SJCRH30 (cell line): ENCODE measurements around the gene STK32C. TPM values are rescaled to one million over a fixed set of nuclear protein-coding genes. Genes with fewer than 3 reads are reported as not detected.

Experiments used
- DNase-seq, 2 experiments: peaks; one replicate each; pipeline ENCODE4 v3.0.0-alpha.2; 2015 to 2020
- H3K27ac ChIP-seq: fragments of 250-450 bp; sonication (Bioruptor Pico); 2 replicates; pipeline ENCODE4 v1.5.1; 2020; ENCODE audit warnings: mild to moderate bottlenecking, moderate library complexity
- H3K27me3 ChIP-seq: fragments of 250-450 bp; sonication (Bioruptor Pico); 2 replicates; pipeline ENCODE4 v1.5.1; 2020; ENCODE audit warnings: mild to moderate bottlenecking, moderate library complexity
- H3K36me3 ChIP-seq: fragments of 250-450 bp; sonication (Bioruptor Pico); 2 replicates; pipeline ENCODE4 v1.5.1; 2020; ENCODE audit warnings: mild to moderate bottlenecking, moderate library complexity
- H3K4me1 ChIP-seq: fragments of 250-450 bp; sonication (Bioruptor Pico); 2 replicates; pipeline ENCODE4 v1.5.1; 2020; ENCODE audit warnings: mild to moderate bottlenecking, moderate library complexity
- H3K4me3 ChIP-seq: fragments of 250-450 bp; sonication (Bioruptor Pico); 2 replicates; pipeline ENCODE4 v1.5.1; 2020; ENCODE audit warnings: mild to moderate bottlenecking, moderate library complexity
- H3K9me3 ChIP-seq: fragments of 250-450 bp; sonication (Bioruptor Pico); replicated peaks from 2 replicates; pipeline ENCODE4 v1.5.1; 2020; ENCODE audit warnings: mild to moderate bottlenecking, moderate library complexity
- total RNA-seq: library from RNA; depleted of rRNA; stranded (reverse); fragments of >200 nt; shearing (Covaris generic); gene quantifications from 2 replicates; pipeline ENCODE4 v1.2.3, GENCODE V29; 2014

The STK32C gene
- total RNA-seq, 1 experiment from 2014 or later: 4.2 TPM

GRCh38 chr10:132172091-132173066 lies 135.4 kb downstream of the STK32C start:
- Histone ChIP-seq H3K4me3 (no peak overlapping the region), H3K27me3 (no peaks in the 10 kb centered on the region), H3K9me3 (no peaks in the 10 kb centered on the region), H3K27ac (no peak overlapping the region), H3K4me1 (no peaks in the 10 kb centered on the region), H3K36me3 (no peaks in the 10 kb centered on the region)
- no peak for DNase-seq

GRCh38 chr10:132170561-132171361 lies 137.0 kb downstream of the STK32C start:
- Histone ChIP-seq H3K9me3 (no peaks in the 10 kb centered on the region), H3K27me3 (no peaks in the 10 kb centered on the region), H3K4me1 (no peaks in the 10 kb centered on the region), H3K4me3 (no peak overlapping the region), H3K36me3 (no peaks in the 10 kb centered on the region), H3K27ac (no peak overlapping the region)
- DNase-seq: no peak

- no peaks in the 10 kb centered on the region for H3K36me3 ChIP-seq
- no peak overlapping the region for H3K4me3 ChIP-seq
- H3K27ac ChIP-seq: no peak overlapping the region
- no peak for DNase-seq
- no peaks in the 10 kb centered on the region for H3K27me3 ChIP-seq
- H3K9me3 ChIP-seq: no peaks in the 10 kb centered on the region
- no peaks in the 10 kb centered on the region for H3K4me1 ChIP-seq
Observed at GRCh38 chr10:132169766-132170560, 137.8 kb downstream of the STK32C start.

- Histone ChIP-seq H3K36me3 (no peaks in the 10 kb centered on the region), H3K4me1 (no peaks in the 10 kb centered on the region), H3K4me3 (no peak overlapping the region), H3K27ac (no peak overlapping the region), H3K27me3 (no peaks in the 10 kb centered on the region), H3K9me3 (no peaks in the 10 kb centered on the region)
- no peak for DNase-seq
Observed at GRCh38 chr10:132169031-132169765, 138.6 kb downstream of the STK32C start.

- H3K27me3 ChIP-seq: no peaks in the 10 kb centered on the region
Observed at GRCh38 chr10:132168571-132169030, 139.1 kb downstream of the STK32C start.

GRCh38 chr10:132167976-132168375 lies 139.8 kb downstream of the STK32C start:
- Histone ChIP-seq H3K4me1 (no peaks in the 10 kb centered on the region), H3K36me3 (no peaks in the 10 kb centered on the region), H3K27me3 (no peaks in the 10 kb centered on the region), H3K4me3 (no peak overlapping the region), H3K27ac (no peak overlapping the region), H3K9me3 (no peaks in the 10 kb centered on the region)
- DNase-seq: no peak

More at GRCh38 chr10:132168571-132169030, 139.1 kb downstream of the STK32C start:
- no peaks in the 10 kb centered on the region for H3K4me1 ChIP-seq
- no peak overlapping the region for H3K4me3 ChIP-seq
- DNase-seq: no peak
- no peaks in the 10 kb centered on the region for H3K9me3 ChIP-seq
- no peaks in the 10 kb centered on the region for H3K36me3 ChIP-seq
- no peak overlapping the region for H3K27ac ChIP-seq

GRCh38 chr10:132167041-132167674 lies 140.6 kb downstream of the STK32C start:
- no peaks in the 10 kb centered on the region for H3K9me3 ChIP-seq
- no peaks in the 10 kb centered on the region for H3K4me1 ChIP-seq
- no peak for DNase-seq
- H3K36me3 ChIP-seq: no peaks in the 10 kb centered on the region
- H3K4me3 ChIP-seq: no peak overlapping the region
- H3K27me3 ChIP-seq: no peaks in the 10 kb centered on the region
- no peak overlapping the region for H3K27ac ChIP-seq

- no peak for DNase-seq
- Histone ChIP-seq H3K27me3 (no peaks in the 10 kb centered on the region), H3K4me3 (no peak overlapping the region), H3K4me1 (no peaks in the 10 kb centered on the region), H3K9me3 (no peaks in the 10 kb centered on the region), H3K36me3 (no peaks in the 10 kb centered on the region), H3K27ac (no peak overlapping the region)
Observed at GRCh38 chr10:132166216-132166950, 141.4 kb downstream of the STK32C start.

- Histone ChIP-seq H3K4me1 (no peaks in the 10 kb centered on the region), H3K27ac (no peak overlapping the region), H3K9me3 (no peaks in the 10 kb centered on the region), H3K27me3 (no peaks in the 10 kb centered on the region), H3K36me3 (no peaks in the 10 kb centered on the region), H3K4me3 (no peak overlapping the region)
- DNase-seq: no peak
Observed at GRCh38 chr10:132165416-132165980, 142.3 kb downstream of the STK32C start.

GRCh38 chr10:132164761-132165278 lies 142.9 kb downstream of the STK32C start:
- Histone ChIP-seq H3K9me3 (no peaks in the 10 kb centered on the region), H3K4me3 (no peak overlapping the region), H3K27ac (no peak overlapping the region), H3K27me3 (no peaks in the 10 kb centered on the region), H3K36me3 (no peaks in the 10 kb centered on the region), H3K4me1 (no peaks in the 10 kb centered on the region)
- no peak for DNase-seq

GRCh38 chr10:132163826-132164515 lies 143.8 kb downstream of the STK32C start:
- no peak for DNase-seq
- no peaks in the 10 kb centered on the region for H3K36me3 ChIP-seq
- H3K9me3 ChIP-seq: no peaks in the 10 kb centered on the region
- H3K4me1 ChIP-seq: no peaks in the 10 kb centered on the region
- no peak overlapping the region for H3K27ac ChIP-seq
- no peaks in the 10 kb centered on the region for H3K27me3 ChIP-seq
- H3K4me3 ChIP-seq: no peak overlapping the region

GRCh38 chr10:132163278-132163765 lies 144.4 kb downstream of the STK32C start:
- H3K36me3 ChIP-seq: no peaks in the 10 kb centered on the region
- H3K27me3 ChIP-seq: no peaks in the 10 kb centered on the region
- H3K4me1 ChIP-seq: no peaks in the 10 kb centered on the region
- no peak overlapping the region for H3K4me3 ChIP-seq
- peak in 1 of 2 experiments; percentile 16 for DNase-seq
- H3K9me3 ChIP-seq: no peaks in the 10 kb centered on the region
- H3K27ac ChIP-seq: no peak overlapping the region
